ENCODE results near the gene KTI12.
"Not testable (repeated sequence)": the region's sequence is repeated elsewhere in the genome, so short reads cannot be mapped to it uniquely, and the experiment has no call there.

Gene KTI12

GRCh38 chr1:52026278-52026677, 7.3 kb downstream of the KTI12 start:
- CTCF ChIA-PET, result no interaction called here
- no peak for DNase-seq
- no peaks in the 10 kb centered on the region for H3K9me3 Mint-ChIP-seq
- H3K4me1 Mint-ChIP-seq, result peaks cover 12% of the 10 kb centered on the region
- H3K27me3 Mint-ChIP-seq, result no peaks in the 10 kb centered on the region
- peaks cover 37% of the 10 kb centered on the region for H3K36me3 Mint-ChIP-seq
- no peak overlapping the region for H3K27ac Mint-ChIP-seq
- H3K4me3 Mint-ChIP-seq, result no peak overlapping the region

GRCh38 chr1:52022133-52022532, 11.5 kb downstream of the KTI12 start:
- Mint-ChIP-seq H3K36me3 (peaks cover 37% of the 10 kb centered on the region), H3K4me3 (no peak overlapping the region), H3K27me3 (no peaks in the 10 kb centered on the region), H3K9me3 (no peaks in the 10 kb centered on the region), H3K27ac (no peak overlapping the region), H3K4me1 (no peaks in the 10 kb centered on the region)
- DNase-seq, result no peak
- CTCF ChIA-PET, result interaction anchor here (1.1 kb wide), 1 partner anchor 124 kb away, joined by 3 read pairs; no protein-coding TSS in a partner anchor

GRCh38 chr1:52008071-52008809, 25.4 kb downstream of the KTI12 start:
- Mint-ChIP-seq H3K27me3 (peaks cover 39% of the 10 kb centered on the region), H3K9me3 (no peaks in the 10 kb centered on the region), H3K4me3 (no peak overlapping the region), H3K4me1 (no peaks in the 10 kb centered on the region), H3K36me3 (no peaks in the 10 kb centered on the region), H3K27ac (no peak overlapping the region)
- CTCF ChIA-PET, result no interaction called here
- DNase-seq, result no peak

- Mint-ChIP-seq H3K27ac (no peak overlapping the region), H3K4me3 (no peak overlapping the region), H3K27me3 (peaks cover 34% of the 10 kb centered on the region), H3K9me3 (no peaks in the 10 kb centered on the region), H3K4me1 (no peaks in the 10 kb centered on the region), H3K36me3 (no peaks in the 10 kb centered on the region)
- CTCF ChIA-PET, result no interaction called here
- no peak for DNase-seq
Observed at GRCh38 chr1:52007215-52008002, 26.2 kb downstream of the KTI12 start.

- not testable (repeated sequence) for H3K4me3 Mint-ChIP-seq, H3K4me1 Mint-ChIP-seq, H3K27ac Mint-ChIP-seq, DNase-seq, H3K9me3 Mint-ChIP-seq, H3K36me3 Mint-ChIP-seq
- H3K27me3 Mint-ChIP-seq, result peaks cover 37% of the 10 kb centered on the region
- CTCF ChIA-PET, result interaction anchor here (1.4 kb wide), 1 partner anchor 109 kb away, joined by 5 read pairs; no protein-coding TSS in a partner anchor
Observed at GRCh38 chr1:52006081-52006553, 27.5 kb downstream of the KTI12 start.

- H3K4me3 Mint-ChIP-seq, H3K9me3 Mint-ChIP-seq, DNase-seq, H3K4me1 Mint-ChIP-seq, H3K27ac Mint-ChIP-seq, H3K36me3 Mint-ChIP-seq: not testable (repeated sequence)
- CTCF ChIA-PET, result interaction anchor here (1.4 kb wide), 1 partner anchor 108 kb away, joined by 5 read pairs; no protein-coding TSS in a partner anchor
- peaks cover 37% of the 10 kb centered on the region for H3K27me3 Mint-ChIP-seq
Observed at GRCh38 chr1:52005548-52005947, 28.1 kb downstream of the KTI12 start.

GRCh38 chr1:52003877-52004276, 29.7 kb downstream of the KTI12 start:
- Mint-ChIP-seq H3K4me3 (no peak overlapping the region), H3K9me3 (no peaks in the 10 kb centered on the region), H3K4me1 (no peaks in the 10 kb centered on the region), H3K27ac (no peak overlapping the region), H3K27me3 (peaks cover 31% of the 10 kb centered on the region), H3K36me3 (no peaks in the 10 kb centered on the region)
- CTCF ChIA-PET, result interaction anchor here (0.6 kb wide), 1 partner anchor 175 kb away, joined by 3 read pairs; no protein-coding TSS in a partner anchor
- DNase-seq, result no peak

GRCh38 chr1:52002038-52002917, 31.3 kb downstream of the KTI12 start:
- Mint-ChIP-seq H3K36me3 (no peaks in the 10 kb centered on the region), H3K27ac (no peak overlapping the region), H3K4me3 (no peak overlapping the region), H3K4me1 (no peaks in the 10 kb centered on the region), H3K27me3 (peaks cover 30% of the 10 kb centered on the region), H3K9me3 (no peaks in the 10 kb centered on the region)
- peak; percentile 52 for DNase-seq
- CTCF ChIA-PET, result interaction anchor here (1.0 to 1.2 kb wide), 4 partner anchors 10 to 105 kb away, joined by 3 to 17 read pairs (median 3); no protein-coding TSS in a partner anchor

- H3K27ac Mint-ChIP-seq, result no peak overlapping the region
- no peak for DNase-seq
- H3K9me3 Mint-ChIP-seq, result no peaks in the 10 kb centered on the region
- peaks cover 13% of the 10 kb centered on the region for H3K27me3 Mint-ChIP-seq
- H3K4me1 Mint-ChIP-seq, result no peaks in the 10 kb centered on the region
- no peaks in the 10 kb centered on the region for H3K36me3 Mint-ChIP-seq
- CTCF ChIA-PET, result interaction anchor here (1.4 kb wide), 1 partner anchor 75 kb away, joined by 4 read pairs; no protein-coding TSS in a partner anchor
- no peak overlapping the region for H3K4me3 Mint-ChIP-seq
Observed at GRCh38 chr1:51998701-51999100, 34.9 kb downstream of the KTI12 start.

- no peak overlapping the region for H3K4me3 Mint-ChIP-seq
- CTCF ChIA-PET, result interaction anchor here (1.4 kb wide), 1 partner anchor 74 kb away, joined by 4 read pairs; no protein-coding TSS in a partner anchor
- H3K36me3 Mint-ChIP-seq, result no peaks in the 10 kb centered on the region
- H3K27me3 Mint-ChIP-seq, result peaks cover 14% of the 10 kb centered on the region
- H3K9me3 Mint-ChIP-seq, result no peaks in the 10 kb centered on the region
- no peak overlapping the region for H3K27ac Mint-ChIP-seq
- no peaks in the 10 kb centered on the region for H3K4me1 Mint-ChIP-seq
- no peak for DNase-seq
Observed at GRCh38 chr1:51997974-51998382, 35.6 kb downstream of the KTI12 start.

- CTCF ChIA-PET, result no interaction called here
- Mint-ChIP-seq H3K36me3 (no peaks in the 10 kb centered on the region), H3K4me1 (peaks cover 9% of the 10 kb centered on the region), H3K4me3 (peak within 1 kb of the TSS; percentile 68), H3K9me3 (no peaks in the 10 kb centered on the region), H3K27me3 (peaks cover 60% of the 10 kb centered on the region), H3K27ac (no peak within 1 kb of the TSS)
- peak; percentile 80 for DNase-seq
Observed at GRCh38 chr1:51990478-51990965, 43.1 kb downstream of the KTI12 start, which contains the start of gene RAB3B. RAB3B (minus strand) TSS chr1:51990700; CDS start chr1:51977117, 13,583 bp downstream.

- Mint-ChIP-seq H3K27me3 (peaks cover 60% of the 10 kb centered on the region), H3K27ac (no peak overlapping the region), H3K4me3 (peak overlapping the region; percentile 46), H3K4me1 (peaks cover 9% of the 10 kb centered on the region), H3K36me3 (no peaks in the 10 kb centered on the region), H3K9me3 (no peaks in the 10 kb centered on the region)
- CTCF ChIA-PET, result interaction anchor here (0.6 kb wide), 1 partner anchor 75 kb away, joined by 3 read pairs; no protein-coding TSS in a partner anchor
- DNase-seq, result peak; percentile 21
Observed at GRCh38 chr1:51989582-51990477, 43.8 kb downstream of the KTI12 start.

GRCh38 chr1:51988254-51988653, 45.4 kb downstream of the KTI12 start:
- CTCF ChIA-PET, result interaction anchor here (1.5 kb wide), 1 partner anchor 13 kb away, joined by 3 read pairs; no protein-coding TSS in a partner anchor
- H3K4me3 Mint-ChIP-seq, result no peak overlapping the region

More at GRCh38 chr1:51988254-51988653, 45.4 kb downstream of the KTI12 start:
- no peaks in the 10 kb centered on the region for H3K9me3 Mint-ChIP-seq
- H3K4me1 Mint-ChIP-seq, result peaks cover 9% of the 10 kb centered on the region
- H3K27ac Mint-ChIP-seq, result no peak overlapping the region
- no peak for DNase-seq
- no peaks in the 10 kb centered on the region for H3K36me3 Mint-ChIP-seq
- H3K27me3 Mint-ChIP-seq, result peaks cover 54% of the 10 kb centered on the region
